Left colon (tissue), 2 donors: ENCODE data around the gene TXNDC11. TPM values are rescaled to one million over a fixed set of nuclear protein-coding genes. Genes with fewer than 3 reads are reported as not detected.

Source experiments
- ATAC-seq: fragments of 200-7000 bp; cut with Tn5 transposase; one replicate; pipeline ENCODE4 v1.9.1; 2020; ENCODE audit warnings: mild to moderate bottlenecking, moderate library complexity
- DNase-seq, 2 donors: peaks; one replicate each; pipeline ENCODE4 v3.0.0-alpha.2; 2020
- intact Hi-C, 2 donors: fragments of 100-400 bp; cut with DNase I in 1 of 2; cut with micrococcal nuclease in 1 of 2; formaldehyde crosslinking; loops; one replicate each; pipeline versions ENCODE4 v1.11.2 to v1.14.0; 2022; cut with DNase I, micrococcal nuclease
- total RNA-seq, 2 donors: library from RNA; stranded (reverse); fragmentation: NEBNext Ultra II Directional; extraction: Animal tissue kit (Norgen Biotek cat#: 25700); gene quantifications; one replicate each; pipeline ENCODE4 v1.2.1, GENCODE V29; 2021
- donor health status: DM: no; HTN: no; CAD: no.
- donor health status: DM: yes; HTN: yes; CAD: no.

TXNDC11 gene
- total RNA-seq, 2 donors from 2014 or later, result 67.4 TPM

GRCh38 chr16:11727796-11728543, 14.7 kb downstream of the TXNDC11 start:
- no peak for ATAC-seq
- DNase-seq, result no peak
- intact Hi-C loops, result no loop called here

DNA sequence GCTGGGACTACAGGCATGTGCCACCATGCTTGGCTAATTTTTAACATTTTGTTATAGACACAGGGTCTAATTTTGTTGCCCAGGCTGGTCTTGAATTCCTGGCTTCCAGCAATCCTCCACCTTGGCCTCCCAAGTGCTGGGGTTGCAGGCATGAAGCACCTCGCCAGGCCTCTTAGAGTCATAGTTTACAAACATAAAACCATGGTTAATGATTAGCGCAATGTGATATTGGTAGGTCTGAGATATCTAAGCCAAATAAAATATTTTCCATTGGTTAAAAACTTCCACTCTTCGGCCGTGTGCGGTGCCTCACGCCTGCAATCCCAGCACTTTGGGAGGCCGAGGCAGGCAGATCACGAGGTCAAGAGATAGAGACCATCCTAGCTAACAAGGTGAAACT, 16.6 kb downstream of the TXNDC11 start:
- DNase-seq (peak in 1 of 2 donors; percentile 49), ATAC-seq (peak; percentile 82)
- intact Hi-C loops, result no loop called here

GRCh38 chr16:11725457-11725856, 17.2 kb downstream of the TXNDC11 start:
- no peak for ATAC-seq
- no peak for DNase-seq
- intact Hi-C loops, result no loop called here

- no peak for ATAC-seq
- intact Hi-C loops, result no loop called here
- DNase-seq, result no peak
These were observed 20.2 kb downstream of the TXNDC11 start for GRCh38 chr16:11722468-11722808.

DNA sequence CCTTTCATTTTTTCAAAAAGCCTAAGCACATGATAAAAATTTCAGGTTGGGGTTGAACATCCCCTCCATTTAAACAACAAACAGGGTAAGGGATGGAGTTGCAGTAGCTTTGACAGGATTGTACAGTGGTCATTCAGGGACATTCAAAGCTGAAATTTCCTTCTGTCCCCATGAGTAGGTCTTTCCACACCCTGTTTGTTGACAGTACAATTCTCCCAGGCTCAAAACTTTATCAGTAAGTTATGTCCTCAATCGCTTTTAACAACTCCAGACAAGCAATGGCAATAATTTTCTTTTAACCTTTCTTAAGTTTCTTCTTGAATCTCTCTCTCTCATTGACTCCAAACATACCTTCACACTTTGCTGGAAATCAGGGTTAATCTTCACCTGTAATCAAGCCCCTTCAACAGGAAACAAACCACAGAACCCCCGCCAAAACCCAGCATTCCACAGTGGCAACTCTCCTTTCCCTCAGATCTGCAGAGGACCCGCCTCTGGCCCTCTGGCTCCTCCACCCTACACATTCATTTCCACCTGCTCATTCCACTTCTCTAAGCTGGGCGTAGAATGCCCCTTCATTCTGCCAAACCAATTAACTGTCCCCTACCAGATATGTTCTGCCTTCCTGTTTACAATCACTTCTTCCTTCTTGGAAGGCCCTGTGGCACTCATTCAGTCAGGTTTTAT, 20.7 kb downstream of the TXNDC11 start:
- intact Hi-C loops, result no loop called here
- DNase-seq (no peak), ATAC-seq (peak; percentile 70)

GRCh38 chr16:11719762-11720161, 22.9 kb downstream of the TXNDC11 start:
- intact Hi-C loops, result loop anchor here in 1 of 2 donors (5.0 kb wide), 1 partner anchor 187 kb away; no protein-coding TSS in a partner anchor
- ATAC-seq, result no peak
- no peak for DNase-seq

DNA sequence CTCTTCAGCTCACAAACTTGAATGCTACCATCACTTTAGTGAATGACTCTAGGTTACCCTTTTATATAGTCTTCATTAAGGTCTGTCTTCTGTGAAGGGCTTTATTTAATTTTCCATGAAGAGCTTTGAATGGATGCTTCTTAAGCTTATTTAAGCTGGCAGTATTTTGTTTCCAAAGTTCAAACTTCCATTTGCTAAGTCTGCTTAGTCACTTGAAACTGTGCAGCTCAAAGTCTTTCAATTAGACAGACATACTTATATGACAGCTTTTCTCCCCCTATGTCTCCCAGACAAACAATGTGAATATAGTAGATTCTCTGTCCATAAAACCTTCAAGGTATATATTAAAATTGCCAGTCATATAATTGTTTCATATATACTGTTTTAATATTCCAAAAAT, 23.5 kb downstream of the TXNDC11 start:
- ATAC-seq (no peak), DNase-seq (no peak)
- intact Hi-C loops, result loop anchor here in 1 of 2 donors (5.0 kb wide), 1 partner anchor 187 kb away; no protein-coding TSS in a partner anchor

DNA sequence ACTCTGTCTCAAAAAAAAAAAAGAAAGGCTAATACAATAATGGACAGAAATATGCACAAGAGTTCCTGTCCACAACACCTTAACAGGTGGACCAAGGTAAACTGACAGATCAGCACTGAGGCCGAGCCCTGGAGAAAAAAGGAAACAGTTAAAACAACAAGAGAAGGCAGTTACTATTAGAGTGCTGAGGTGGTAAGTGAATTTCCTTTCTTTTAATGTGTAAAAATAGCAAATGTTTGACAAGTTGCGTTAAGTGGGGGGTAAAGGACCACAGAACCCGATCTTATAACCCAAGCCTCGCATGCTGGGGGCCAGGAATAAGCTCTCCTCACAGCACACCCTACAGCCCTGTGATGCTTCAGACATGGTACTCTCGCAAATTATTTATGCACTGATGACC, 24.8 kb downstream of the TXNDC11 start:
- intact Hi-C loops, result loop anchor here in 1 of 2 donors (5.0 kb wide), 1 partner anchor 186 kb away; no protein-coding TSS in a partner anchor
- no peak for DNase-seq
- no peak for ATAC-seq

DNA sequence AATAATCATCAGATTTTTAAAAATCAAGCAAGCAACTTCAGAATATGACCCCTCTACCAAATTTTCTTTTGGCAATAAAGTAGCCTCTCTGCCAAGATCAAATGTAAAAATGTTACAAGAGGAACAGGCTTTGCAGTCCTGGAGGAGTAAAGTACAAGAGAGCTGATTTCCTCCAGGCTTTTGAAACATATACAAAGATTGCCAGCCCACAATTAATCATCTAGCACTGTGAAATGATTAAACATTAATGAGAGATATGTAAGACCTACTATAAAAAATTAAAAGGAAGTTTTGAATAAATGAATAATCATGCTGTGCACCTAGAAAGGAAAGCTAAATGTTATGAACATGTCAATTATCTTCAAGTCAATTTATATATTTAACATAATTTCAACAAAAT, 26.3 kb downstream of the TXNDC11 start:
- ATAC-seq (no peak), DNase-seq (no peak)
- intact Hi-C loops, result loop anchor here in 1 of 2 donors (5.0 kb wide), 1 partner anchor 184 kb away; no protein-coding TSS in a partner anchor

- no peak for ATAC-seq
- DNase-seq, result no peak
- intact Hi-C loops, result loop anchor here in 1 of 2 donors (5.0 kb wide), 1 partner anchor 183 kb away; no protein-coding TSS in a partner anchor
These were observed 27.3 kb downstream of the TXNDC11 start for GRCh38 chr16:11715246-11715947.

GRCh38 chr16:11712122-11712521, 30.5 kb downstream of the TXNDC11 start:
- ATAC-seq (no peak), DNase-seq (no peak)
- intact Hi-C loops, result loop anchor here in 1 of 2 donors (5.0 kb wide), 1 partner anchor 315 kb away; no protein-coding TSS in a partner anchor

DNA sequence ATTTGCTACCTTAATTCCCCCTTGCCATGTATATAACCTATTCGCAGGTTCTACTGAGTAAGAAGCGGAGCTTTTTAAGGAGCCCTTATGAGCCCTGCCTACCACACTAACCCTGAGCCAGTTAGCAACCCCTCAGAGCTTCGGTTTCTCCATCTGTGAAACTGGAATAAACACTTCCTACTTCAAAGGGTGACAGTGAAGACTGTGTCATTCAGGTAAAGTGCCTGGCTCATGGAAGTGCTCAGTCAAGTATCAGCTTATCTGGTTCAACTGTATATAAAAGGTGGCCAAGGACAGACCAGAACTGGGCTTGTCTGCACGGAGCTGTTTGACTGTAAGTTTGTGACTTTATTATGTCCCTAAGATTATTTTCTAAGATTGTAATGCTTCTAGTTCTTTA, 31.0 kb downstream of the TXNDC11 start:
- DNase-seq (no peak), ATAC-seq (no peak)
- intact Hi-C loops, result loop anchor here in 1 of 2 donors (5.0 kb wide), 1 partner anchor 314 kb away; no protein-coding TSS in a partner anchor

DNA sequence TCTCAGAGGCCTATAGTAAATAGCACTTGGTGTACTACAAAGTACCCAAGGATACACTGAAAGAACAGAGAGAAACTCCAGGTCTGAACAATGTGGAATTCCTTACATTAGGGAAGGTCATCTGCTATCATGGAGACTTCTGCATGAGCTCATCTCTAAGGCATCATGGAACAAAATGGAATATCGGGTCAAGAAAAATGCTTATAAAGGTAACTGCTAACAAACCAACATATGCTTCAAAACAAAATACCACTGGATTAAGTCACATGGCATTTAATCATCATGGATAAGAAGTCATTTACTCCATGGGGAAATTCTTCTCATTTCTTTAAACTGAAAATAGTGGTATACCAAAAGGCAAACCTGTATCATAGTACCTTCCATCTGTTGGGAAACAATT, 34.2 kb downstream of the TXNDC11 start:
- intact Hi-C loops, result no loop called here

DNA sequence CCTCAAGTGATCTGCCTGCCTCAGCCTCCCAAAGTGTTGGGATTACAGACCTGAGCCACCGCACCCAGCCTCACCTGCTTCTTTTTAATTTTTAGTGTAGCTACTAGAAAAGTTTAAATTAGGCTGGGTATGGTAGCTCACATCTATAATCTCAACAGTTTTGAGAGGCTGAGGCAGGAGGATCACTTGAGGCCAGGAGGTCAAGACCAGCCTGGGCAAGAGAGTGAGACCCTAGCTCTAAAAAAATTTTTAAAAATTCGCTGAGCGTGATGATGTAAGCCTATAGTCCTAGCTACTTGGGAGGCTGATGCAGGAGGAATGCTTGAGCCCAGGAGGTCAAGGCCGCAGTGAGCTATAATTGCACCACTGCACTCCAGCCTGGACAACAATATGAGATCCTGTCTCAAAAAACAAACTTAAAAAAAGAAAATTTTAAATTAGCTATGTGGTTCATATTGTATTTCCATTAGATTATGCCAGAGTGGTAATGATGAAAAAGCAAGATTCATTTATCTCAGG, 34.9 kb downstream of the TXNDC11 start:
- intact Hi-C loops, result no loop called here

More for the DNA sequence above, 34.2 kb downstream of the TXNDC11 start:
- DNase-seq (no peak), ATAC-seq (no peak)

DNA sequence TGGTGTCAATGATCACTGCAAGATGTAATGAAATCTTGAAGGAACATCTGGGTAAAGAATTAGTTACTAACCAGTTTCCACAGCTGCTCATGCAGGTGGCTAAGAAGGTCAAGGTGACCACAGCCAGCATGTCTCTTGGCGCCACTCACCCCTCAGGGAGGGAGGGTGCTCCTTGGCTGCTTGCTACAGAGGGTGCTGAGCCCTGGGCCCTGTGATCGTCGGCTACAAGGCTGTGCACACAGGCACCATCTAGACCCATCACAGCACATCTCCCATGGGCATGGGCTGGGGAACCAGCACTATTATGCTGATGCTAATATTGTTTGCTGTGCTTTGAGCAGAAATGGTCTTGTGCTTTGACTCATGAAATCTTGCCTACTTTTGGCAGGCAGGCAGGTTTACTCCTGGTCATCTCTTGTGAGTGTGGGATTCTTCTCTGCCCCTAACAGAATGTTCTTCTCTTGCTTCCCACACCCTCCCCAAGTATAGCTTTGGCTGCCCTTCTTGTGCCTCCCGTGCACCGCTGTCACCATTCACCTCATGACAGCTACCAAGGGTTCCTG, 36.4 kb downstream of the TXNDC11 start:
- intact Hi-C loops, result no loop called here
- DNase-seq, result no peak
- ATAC-seq, result peak; percentile 22

More for the DNA sequence above, 34.9 kb downstream of the TXNDC11 start:
- ATAC-seq (no peak), DNase-seq (no peak)

DNA sequence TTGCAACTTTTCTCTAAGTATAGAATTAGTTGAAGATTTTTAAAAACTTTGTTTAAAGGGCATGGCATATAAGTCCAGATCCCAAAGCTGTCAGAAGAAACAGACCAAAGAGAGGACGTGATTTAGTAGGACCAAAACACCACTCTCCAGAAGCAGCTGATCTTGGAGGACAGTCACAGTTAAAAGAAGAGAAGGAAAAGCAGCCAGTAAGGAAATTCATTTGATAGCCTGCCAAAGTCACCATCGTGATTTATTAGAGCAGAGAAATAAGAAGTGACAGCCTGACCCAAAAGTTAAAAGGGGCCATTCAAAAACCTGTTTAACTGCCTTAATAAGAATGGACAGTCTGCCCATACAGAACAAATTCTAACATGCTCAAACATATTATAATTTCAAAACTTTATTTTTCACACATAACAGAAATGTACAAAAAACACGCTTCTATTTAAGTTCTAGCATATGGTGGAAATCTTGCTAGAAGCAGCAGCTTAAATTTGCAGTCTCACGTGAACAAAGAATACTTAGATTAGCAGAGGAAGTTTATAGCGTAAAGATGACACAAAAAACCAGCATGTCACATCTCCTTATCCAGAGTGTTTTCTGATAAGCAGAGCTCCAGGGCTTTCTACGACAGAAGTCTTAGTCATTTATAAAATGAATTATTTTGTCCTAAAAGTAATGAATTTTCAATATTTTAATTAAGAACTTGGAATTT, 37.2 kb downstream of the TXNDC11 start:
- DNase-seq (no peak), ATAC-seq (no peak)
- intact Hi-C loops, result no loop called here

- ATAC-seq, result no peak
- intact Hi-C loops, result no loop called here
These were observed 42.2 kb downstream of the TXNDC11 start for GRCh38 chr16:11700264-11701029.

More at GRCh38 chr16:11700264-11701029, 42.2 kb downstream of the TXNDC11 start:
- no peak for DNase-seq
